Measurements from ENCODE around the gene BANK1.

The BANK1 gene

DNA sequence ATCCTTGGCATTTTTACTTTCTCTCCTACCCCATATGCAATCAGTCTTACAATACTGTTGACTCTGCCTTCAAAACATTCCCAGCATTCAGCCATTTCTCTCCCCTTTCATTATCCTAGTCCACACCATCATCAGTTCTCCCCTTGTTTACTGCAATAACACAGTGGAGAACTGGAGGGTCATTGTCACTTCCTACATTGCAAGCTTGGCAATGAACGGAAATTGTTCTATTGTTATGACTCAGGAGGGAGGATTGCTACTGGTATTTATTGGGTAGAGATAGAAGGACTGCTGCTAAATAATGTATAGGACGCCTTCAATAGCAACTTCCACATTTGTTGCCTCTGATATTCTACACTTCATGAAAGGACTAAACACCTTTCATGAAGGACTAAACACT lies 231.8 kb downstream of the BANK1 start:
- DNase-seq (ENCODE audit: low read depth in 2 of 2): no peak

DNA sequence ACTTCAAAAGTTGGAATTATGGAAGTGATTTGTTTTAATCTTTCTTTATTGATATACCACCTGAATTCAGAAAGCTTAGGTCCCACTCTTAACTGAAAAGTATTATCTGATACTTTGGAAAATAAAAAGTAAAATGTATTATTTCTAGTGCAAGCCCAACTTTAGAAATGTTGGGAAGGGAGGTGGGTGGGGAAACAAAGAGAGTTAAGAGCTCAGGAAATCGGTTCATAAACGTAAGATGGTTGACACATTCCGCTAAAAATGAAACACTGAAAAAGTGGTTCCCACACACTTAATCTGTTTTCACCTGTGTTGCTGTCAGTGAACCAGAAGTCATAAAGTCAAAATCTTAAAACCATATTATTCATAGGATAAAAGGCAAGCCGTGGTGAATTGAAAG lies 237.4 kb downstream of the BANK1 start:
- no peak for DNase-seq (ENCODE audit: low read depth in 2 of 2)

DNA sequence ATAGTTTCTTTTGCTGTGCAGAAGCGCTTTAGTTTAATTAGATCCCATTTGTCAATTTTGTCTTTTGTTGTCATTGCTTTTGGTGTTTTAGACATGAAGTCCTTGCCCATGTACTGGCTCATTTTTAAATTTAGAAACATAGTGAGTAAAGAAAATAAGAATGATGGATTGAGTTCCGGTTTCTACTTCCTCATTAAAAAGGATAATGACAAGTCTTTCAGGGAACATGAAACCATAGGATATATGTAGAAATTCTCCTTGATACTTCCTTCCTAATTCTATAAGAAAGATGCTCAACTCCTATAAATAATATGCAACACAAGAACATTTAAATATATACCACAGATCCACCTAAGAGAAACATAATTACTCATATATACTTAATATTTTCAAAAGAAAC lies 240.9 kb downstream of the BANK1 start:
- no peak for DNase-seq (ENCODE audit: low read depth in 2 of 2)

- DNase-seq (ENCODE audit: low read depth in 2 of 2): no peak
These were observed 245.5 kb downstream of the BANK1 start for GRCh38 chr4:102036016-102036415.

DNA sequence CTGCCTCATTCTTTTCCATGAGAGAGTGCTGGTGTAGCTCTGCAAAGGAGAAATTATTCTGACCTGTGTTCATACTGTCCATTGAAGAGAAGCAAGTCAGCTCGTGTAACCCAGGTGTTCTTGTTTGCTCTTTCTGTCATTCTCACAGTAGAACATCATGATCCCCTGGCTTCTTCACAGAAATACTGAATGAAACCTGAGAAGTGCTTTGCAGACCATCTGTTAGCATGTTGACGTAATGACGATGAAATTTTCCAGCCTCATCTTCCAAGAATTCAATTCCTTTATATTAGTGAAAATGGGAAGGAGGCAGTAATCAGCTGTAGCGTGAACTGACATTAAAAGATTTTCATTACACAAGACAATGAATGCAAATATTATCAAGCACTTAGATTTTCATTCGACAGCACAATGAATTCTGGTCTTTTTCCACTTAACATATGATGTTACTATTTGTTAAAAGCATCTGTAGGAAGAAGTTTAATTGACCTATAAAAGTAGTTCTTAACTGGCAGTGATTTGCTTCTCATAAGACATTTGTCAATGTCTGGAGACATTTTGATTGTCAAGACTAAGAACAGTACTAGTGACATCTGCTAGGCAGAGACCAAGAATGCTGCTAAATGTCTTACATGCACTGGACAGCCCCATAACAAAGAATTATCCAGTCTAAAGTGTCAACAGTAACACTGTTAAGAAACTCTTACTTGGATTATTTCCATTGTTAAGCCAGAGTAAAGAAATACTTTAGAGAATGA lies 246.3 kb downstream of the BANK1 start:
- no peak for DNase-seq (ENCODE audit: low read depth in 2 of 2)

GRCh38 chr4:102037566-102037965 lies 247.0 kb downstream of the BANK1 start:
- DNase-seq (ENCODE audit: low read depth in 2 of 2): no peak

GRCh38 chr4:102042871-102043802 lies 252.6 kb downstream of the BANK1 start:
- no peak for DNase-seq (ENCODE audit: low read depth in 2 of 2)

- no peak for DNase-seq (ENCODE audit: low read depth in 2 of 2)
These were observed 257.1 kb downstream of the BANK1 start for GRCh38 chr4:102047616-102048015.

DNA sequence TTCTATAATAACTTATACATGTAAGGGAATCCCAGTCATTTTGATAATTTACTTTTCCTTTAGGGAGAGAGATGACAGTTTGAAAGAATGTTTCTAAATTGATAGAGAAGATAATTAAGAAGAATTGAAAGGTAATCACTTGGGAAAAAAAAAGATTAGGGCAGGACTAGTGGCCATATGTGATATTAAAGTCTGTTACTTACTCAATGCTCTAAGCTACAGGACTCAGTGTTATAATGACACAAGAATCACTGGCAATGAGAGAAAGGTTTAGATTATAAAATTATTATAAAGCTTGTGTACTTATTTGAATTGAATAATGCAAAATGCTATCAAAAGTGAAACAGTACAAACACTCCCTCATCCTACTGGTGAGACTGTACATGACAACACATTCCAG lies 265.3 kb downstream of the BANK1 start:
- no peak for DNase-seq (ENCODE audit: low read depth in 2 of 2)

DNA sequence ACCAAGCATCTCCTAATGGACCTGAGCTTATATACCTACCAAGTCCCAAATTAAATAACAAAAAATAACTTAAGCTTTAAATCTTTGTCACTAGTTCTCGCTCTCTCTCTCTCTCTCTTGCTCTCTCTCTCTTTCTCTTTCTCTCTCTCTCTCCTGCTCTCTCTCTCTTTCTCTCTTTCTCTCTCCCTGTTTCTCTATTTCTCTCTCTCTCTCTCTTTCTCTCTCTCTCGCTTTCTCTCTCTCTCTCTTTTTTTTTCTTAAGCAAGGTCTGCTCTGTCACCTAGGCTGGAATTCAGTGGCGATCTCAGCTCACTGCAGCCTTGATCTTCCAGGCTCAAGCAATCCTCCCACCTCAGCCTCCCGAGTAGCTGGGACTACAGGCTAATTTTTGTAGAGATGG lies 266.6 kb downstream of the BANK1 start:
- no peak for DNase-seq (ENCODE audit: low read depth in 2 of 2)

DNA sequence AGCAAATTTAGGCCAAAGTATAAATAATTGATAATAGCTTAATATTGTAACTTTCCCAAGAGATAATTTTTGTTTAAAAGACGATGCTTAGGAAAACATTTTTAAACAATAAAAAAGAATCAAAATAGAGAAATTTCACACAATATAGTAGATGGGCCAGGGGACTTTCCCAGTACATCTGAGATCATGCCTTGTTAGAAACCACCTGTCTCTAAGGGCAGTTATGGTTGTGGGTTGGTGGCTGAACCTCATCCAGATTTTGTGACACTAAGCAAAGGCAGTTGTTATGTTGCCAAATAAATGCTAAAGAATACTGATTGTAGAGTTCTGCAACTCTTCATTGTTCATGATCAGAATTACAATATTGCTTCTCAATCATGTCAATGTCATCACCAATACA lies 270.6 kb downstream of the BANK1 start:
- DNase-seq (ENCODE audit: low read depth in 2 of 2): no peak

- DNase-seq (ENCODE audit: low read depth in 2 of 2): no peak
These were observed 274.4 kb downstream of the BANK1 start for GRCh38 chr4:102064747-102065442.

DNA sequence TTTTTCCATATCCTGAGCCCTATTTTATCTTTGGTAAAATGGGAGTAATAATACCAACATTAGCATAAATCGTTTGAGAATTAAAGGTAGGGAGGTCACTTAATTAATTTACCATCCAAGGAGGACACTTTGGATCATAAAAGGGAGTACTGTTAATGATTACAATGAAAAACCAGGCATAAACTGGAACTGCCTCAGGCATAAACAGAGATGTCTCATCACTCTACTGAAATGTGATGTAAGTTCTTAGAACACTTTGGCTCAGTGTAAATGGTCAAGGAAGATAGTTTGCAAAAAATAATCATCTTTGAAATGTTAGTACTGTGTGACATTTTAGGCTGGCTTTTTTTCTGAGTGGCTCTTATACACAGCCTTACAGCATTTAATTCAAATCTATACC lies 286.1 kb downstream of the BANK1 start:
- DNase-seq (ENCODE audit: low read depth in 2 of 2): no peak

DNA sequence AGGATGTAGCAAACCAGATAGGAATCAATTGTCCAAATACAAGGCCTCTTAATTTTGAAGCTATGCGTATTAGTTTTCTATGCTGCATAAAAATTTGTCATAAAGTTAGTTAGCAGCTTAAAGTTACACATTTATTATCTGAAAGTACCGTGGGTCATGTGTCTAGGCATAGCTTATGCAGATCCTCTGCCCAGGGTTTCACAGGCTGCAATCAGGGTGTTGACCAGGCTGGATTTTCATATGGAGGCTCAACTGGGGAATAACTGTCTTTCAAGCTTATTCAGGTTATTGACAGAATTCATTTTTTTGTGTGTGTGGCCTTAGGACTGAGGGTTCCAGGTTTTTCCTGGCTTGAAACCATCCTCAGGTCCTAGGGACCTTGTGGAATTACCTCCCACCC lies 289.7 kb downstream of the BANK1 start:
- no peak for DNase-seq (ENCODE audit: low read depth in 2 of 2)

DNA sequence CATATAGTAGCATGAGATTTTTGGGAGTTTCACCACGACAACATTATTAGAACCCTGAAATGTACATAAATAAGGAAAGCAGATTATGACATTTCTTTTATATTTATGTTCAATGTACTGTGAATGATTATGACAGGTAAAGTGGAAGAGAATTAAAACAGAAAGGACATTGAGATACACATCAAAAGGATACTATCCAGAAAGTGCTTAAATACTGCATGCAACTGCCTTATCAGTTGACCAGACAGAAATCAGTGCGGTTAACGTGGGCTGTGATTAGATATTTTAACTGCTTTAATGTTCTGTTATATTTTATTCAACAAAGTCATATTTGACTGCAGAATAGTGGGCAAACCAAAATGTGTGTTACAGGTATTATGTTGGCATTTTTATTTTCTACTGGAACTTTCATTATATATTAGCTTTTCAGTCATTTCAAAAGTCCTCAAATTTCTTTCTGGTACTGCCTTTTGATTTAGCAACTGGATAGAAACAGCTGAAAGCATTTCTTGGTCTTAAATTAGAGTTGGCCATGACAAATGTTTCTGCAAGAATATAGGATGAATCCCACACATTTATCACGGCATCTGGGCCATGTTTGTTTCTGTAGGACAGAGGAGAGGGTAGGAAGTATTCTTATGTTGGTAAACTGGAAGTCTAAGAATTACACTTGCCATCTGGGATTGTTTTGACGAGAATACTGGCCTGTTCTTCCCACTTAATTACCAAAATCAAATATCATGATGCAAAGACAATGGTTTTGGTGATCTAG lies 299.5 kb downstream of the BANK1 start:
- no peak for DNase-seq (ENCODE audit: low read depth in 2 of 2)

GRCh38 chr4:102091656-102092055 lies 301.1 kb downstream of the BANK1 start:
- DNase-seq (ENCODE audit: low read depth in 2 of 2): no peak

GRCh38 chr4:102094481-102094880 lies 304.0 kb downstream of the BANK1 start:
- no peak for DNase-seq (ENCODE audit: low read depth in 2 of 2)

DNA sequence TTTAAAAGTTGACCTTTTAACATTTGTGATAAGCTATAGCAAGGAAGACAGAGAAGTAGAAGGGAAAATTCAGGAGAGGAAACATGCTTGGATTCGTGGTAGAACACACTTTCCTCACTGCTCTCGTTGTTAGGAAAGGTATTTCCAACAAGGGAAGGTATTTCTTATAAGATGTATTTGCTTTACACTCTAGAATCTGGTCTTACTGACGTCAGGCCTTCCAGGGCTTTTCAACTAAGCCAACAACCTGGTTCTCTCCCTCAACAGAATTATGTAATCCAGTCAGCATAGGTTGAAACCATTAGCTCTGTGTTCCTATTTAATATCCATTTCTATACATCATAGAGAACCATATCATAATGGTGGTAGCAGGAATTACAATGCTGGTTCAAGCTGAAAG lies 312.8 kb downstream of the BANK1 start:
- DNase-seq (ENCODE audit: low read depth in 2 of 2): no peak

GRCh38 chr4:102104278-102104677 lies 313.7 kb downstream of the BANK1 start:
- no peak for DNase-seq (ENCODE audit: low read depth in 2 of 2)

DNA sequence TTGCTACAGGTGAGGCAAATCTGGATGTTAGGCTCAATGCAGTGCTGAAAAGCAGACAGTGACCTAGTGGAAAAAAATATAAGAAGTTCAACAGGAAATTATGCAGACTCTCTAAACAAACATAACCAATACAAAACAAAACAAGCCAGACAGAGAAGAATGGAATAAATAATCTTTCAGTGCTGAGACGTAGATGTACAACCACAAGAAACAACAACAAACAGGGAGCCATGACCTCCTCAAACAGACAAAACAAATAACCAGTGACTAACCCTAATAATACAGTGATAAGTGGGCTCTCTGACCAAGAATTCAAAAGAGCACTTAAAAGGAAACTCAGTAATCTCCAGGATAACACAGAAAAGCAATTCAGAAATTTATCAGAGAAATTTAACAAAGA lies 315.5 kb downstream of the BANK1 start:
- no peak for DNase-seq (ENCODE audit: low read depth in 2 of 2)

- DNase-seq (ENCODE audit: low read depth in 2 of 2): no peak
These were observed 323.6 kb downstream of the BANK1 start for GRCh38 chr4:102114118-102114630.
